Measurements from ENCODE around the gene HHIPL1.

HHIPL1 gene

GRCh38 chr14:99603471-99604277 is 41.3 kb upstream of the HHIPL1 start, which contains the start of gene CCDC85C:
TSS of gene CCDC85C (minus strand) at chr14:99604207. CDS start at chr14:99603959, 248 bp downstream.
- H3K4me3 ChIP-seq (ENCODE audit: low read length) = peak within 1 kb of the TSS; percentile 76
- peak within 1 kb of the TSS; percentile 37 for H3K9ac ChIP-seq (ENCODE audit: low read length)
- H3K27me3 ChIP-seq (ENCODE audit: control insufficient read depth, insufficient read depth, low read length) = no peaks in the 10 kb centered on the region
- H3K4me1 ChIP-seq (ENCODE audit: control insufficient read depth, insufficient read depth, low read length) = peaks cover 16% of the 10 kb centered on the region
- H3K27ac ChIP-seq (ENCODE audit: low read depth, low read length) = peak within 1 kb of the TSS; percentile 74
- no peaks in the 10 kb centered on the region for H3K36me3 ChIP-seq (ENCODE audit: control insufficient read depth, insufficient read depth, low read length)

GRCh38 chr14:99604278-99604765 is 40.6 kb upstream of the HHIPL1 start:
- Histone ChIP-seq H3K9ac (ENCODE audit: low read length) (peak overlapping the region; percentile 37), H3K27ac (ENCODE audit: low read depth, low read length) (peak overlapping the region; percentile 74), H3K4me3 (ENCODE audit: low read length) (peak overlapping the region; percentile 76), H3K4me1 (ENCODE audit: control insufficient read depth, insufficient read depth, low read length) (peaks cover 11% of the 10 kb centered on the region), H3K27me3 (ENCODE audit: control insufficient read depth, insufficient read depth, low read length) (no peaks in the 10 kb centered on the region), H3K36me3 (ENCODE audit: control insufficient read depth, insufficient read depth, low read length) (no peaks in the 10 kb centered on the region)

DNA sequence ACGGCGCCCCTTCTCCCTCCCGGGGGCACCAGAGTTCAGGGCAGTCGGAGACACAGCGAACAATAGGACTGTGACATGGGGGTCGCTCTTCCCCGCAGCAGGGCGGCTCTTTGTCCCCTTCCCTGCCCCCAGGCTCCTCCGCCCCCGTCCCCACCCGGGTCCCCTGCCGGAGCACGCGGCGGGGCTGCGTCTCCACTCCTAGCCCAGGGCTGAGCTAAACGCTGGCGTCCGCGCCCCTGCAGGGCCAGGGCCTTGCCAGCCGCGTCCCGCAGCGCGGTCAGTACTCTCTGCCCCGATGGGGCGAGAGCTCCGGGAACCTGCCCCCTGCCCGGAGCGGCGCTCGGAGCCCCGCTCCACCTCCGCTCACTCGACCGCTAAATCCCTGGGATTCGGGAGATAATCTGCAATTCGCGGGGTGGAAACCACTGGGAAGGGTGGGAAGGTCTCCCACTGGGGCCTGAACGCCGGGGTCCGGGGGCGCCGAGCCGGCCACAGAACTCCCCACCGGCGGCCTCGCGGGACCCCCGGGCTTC is 40.1 kb upstream of the HHIPL1 start:
- peak overlapping the region; percentile 74 for H3K27ac ChIP-seq (ENCODE audit: low read depth, low read length)
- peak overlapping the region; percentile 76 for H3K4me3 ChIP-seq (ENCODE audit: low read length)
- H3K36me3 ChIP-seq (ENCODE audit: control insufficient read depth, insufficient read depth, low read length) = no peaks in the 10 kb centered on the region
- H3K4me1 ChIP-seq (ENCODE audit: control insufficient read depth, insufficient read depth, low read length) = peaks cover 11% of the 10 kb centered on the region
- no peaks in the 10 kb centered on the region for H3K27me3 ChIP-seq (ENCODE audit: control insufficient read depth, insufficient read depth, low read length)
- peak overlapping the region; percentile 37 for H3K9ac ChIP-seq (ENCODE audit: low read length)

GRCh38 chr14:99605299-99605961 is 39.5 kb upstream of the HHIPL1 start:
- Histone ChIP-seq H3K27me3 (ENCODE audit: control insufficient read depth, insufficient read depth, low read length) (no peaks in the 10 kb centered on the region), H3K36me3 (ENCODE audit: control insufficient read depth, insufficient read depth, low read length) (no peaks in the 10 kb centered on the region), H3K27ac (ENCODE audit: low read depth, low read length) (no peak overlapping the region), H3K9ac (ENCODE audit: low read length) (peak overlapping the region; percentile 34), H3K4me1 (ENCODE audit: control insufficient read depth, insufficient read depth, low read length) (peaks cover 8% of the 10 kb centered on the region), H3K4me3 (ENCODE audit: low read length) (peak overlapping the region; percentile 76)

GRCh38 chr14:99606359-99606758 is 38.6 kb upstream of the HHIPL1 start:
- Histone ChIP-seq H3K4me3 (ENCODE audit: low read length) (no peak overlapping the region), H3K36me3 (ENCODE audit: control insufficient read depth, insufficient read depth, low read length) (no peaks in the 10 kb centered on the region), H3K27ac (ENCODE audit: low read depth, low read length) (no peak overlapping the region), H3K4me1 (ENCODE audit: control insufficient read depth, insufficient read depth, low read length) (peaks cover 3% of the 10 kb centered on the region), H3K27me3 (ENCODE audit: control insufficient read depth, insufficient read depth, low read length) (no peaks in the 10 kb centered on the region), H3K9ac (ENCODE audit: low read length) (no peak overlapping the region)

- H3K27ac ChIP-seq (ENCODE audit: low read depth, low read length) = no peak overlapping the region
- no peaks in the 10 kb centered on the region for H3K36me3 ChIP-seq (ENCODE audit: control insufficient read depth, insufficient read depth, low read length)
- H3K27me3 ChIP-seq (ENCODE audit: control insufficient read depth, insufficient read depth, low read length) = no peaks in the 10 kb centered on the region
- H3K4me3 ChIP-seq (ENCODE audit: low read length) = no peak overlapping the region
- no peaks in the 10 kb centered on the region for H3K4me1 ChIP-seq (ENCODE audit: control insufficient read depth, insufficient read depth, low read length)
- H3K9ac ChIP-seq (ENCODE audit: low read length) = no peak overlapping the region
Observed at GRCh38 chr14:99608591-99608990, 36.3 kb upstream of the HHIPL1 start.

- no peak overlapping the region for H3K9ac ChIP-seq (ENCODE audit: low read length)
- no peaks in the 10 kb centered on the region for H3K4me1 ChIP-seq (ENCODE audit: control insufficient read depth, insufficient read depth, low read length)
- no peaks in the 10 kb centered on the region for H3K36me3 ChIP-seq (ENCODE audit: control insufficient read depth, insufficient read depth, low read length)
- no peak overlapping the region for H3K27ac ChIP-seq (ENCODE audit: low read depth, low read length)
- H3K27me3 ChIP-seq (ENCODE audit: control insufficient read depth, insufficient read depth, low read length) = no peaks in the 10 kb centered on the region
- no peak overlapping the region for H3K4me3 ChIP-seq (ENCODE audit: low read length)
Observed at GRCh38 chr14:99609245-99610170, 35.4 kb upstream of the HHIPL1 start.

DNA sequence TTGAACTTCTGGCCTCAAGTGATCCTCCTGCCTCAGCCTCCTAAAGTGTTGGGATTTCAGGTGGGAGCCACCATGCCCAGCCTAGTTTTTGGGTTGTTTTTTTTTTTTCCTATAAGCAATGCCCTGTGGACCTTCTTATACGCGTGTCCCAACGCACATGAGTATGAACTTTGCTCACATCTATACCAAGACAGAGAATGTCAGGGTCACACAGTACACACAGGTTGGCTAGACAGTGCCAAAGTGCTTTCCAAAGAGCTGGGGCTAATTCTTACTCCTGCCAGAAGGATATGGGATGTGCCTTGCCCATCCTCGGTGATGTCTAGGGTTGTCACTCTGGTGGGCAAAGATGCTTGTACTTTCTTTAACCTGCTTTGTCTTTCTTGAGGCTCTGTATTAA is 33.3 kb upstream of the HHIPL1 start:
- no peak overlapping the region for H3K9ac ChIP-seq (ENCODE audit: low read length)
- H3K27ac ChIP-seq (ENCODE audit: low read depth, low read length) = no peak overlapping the region
- H3K36me3 ChIP-seq (ENCODE audit: control insufficient read depth, insufficient read depth, low read length) = no peaks in the 10 kb centered on the region
- no peaks in the 10 kb centered on the region for H3K27me3 ChIP-seq (ENCODE audit: control insufficient read depth, insufficient read depth, low read length)
- no peaks in the 10 kb centered on the region for H3K4me1 ChIP-seq (ENCODE audit: control insufficient read depth, insufficient read depth, low read length)
- no peak overlapping the region for H3K4me3 ChIP-seq (ENCODE audit: low read length)

- Histone ChIP-seq H3K27ac (ENCODE audit: low read depth, low read length) (no peak overlapping the region), H3K4me1 (ENCODE audit: control insufficient read depth, insufficient read depth, low read length) (no peaks in the 10 kb centered on the region), H3K4me3 (ENCODE audit: low read length) (no peak overlapping the region), H3K27me3 (ENCODE audit: control insufficient read depth, insufficient read depth, low read length) (no peaks in the 10 kb centered on the region), H3K36me3 (ENCODE audit: control insufficient read depth, insufficient read depth, low read length) (no peaks in the 10 kb centered on the region), H3K9ac (ENCODE audit: low read length) (no peak overlapping the region)
Observed at GRCh38 chr14:99612071-99612737, 32.7 kb upstream of the HHIPL1 start.

GRCh38 chr14:99612738-99613330 is 32.1 kb upstream of the HHIPL1 start:
- no peaks in the 10 kb centered on the region for H3K4me1 ChIP-seq (ENCODE audit: control insufficient read depth, insufficient read depth, low read length)
- H3K27ac ChIP-seq (ENCODE audit: low read depth, low read length) = no peak overlapping the region
- H3K27me3 ChIP-seq (ENCODE audit: control insufficient read depth, insufficient read depth, low read length) = no peaks in the 10 kb centered on the region
- H3K4me3 ChIP-seq (ENCODE audit: low read length) = no peak overlapping the region
- H3K36me3 ChIP-seq (ENCODE audit: control insufficient read depth, insufficient read depth, low read length) = no peaks in the 10 kb centered on the region
- no peak overlapping the region for H3K9ac ChIP-seq (ENCODE audit: low read length)

- Histone ChIP-seq H3K4me3 (ENCODE audit: low read length) (no peak overlapping the region), H3K27me3 (ENCODE audit: control insufficient read depth, insufficient read depth, low read length) (no peaks in the 10 kb centered on the region), H3K27ac (ENCODE audit: low read depth, low read length) (no peak overlapping the region), H3K4me1 (ENCODE audit: control insufficient read depth, insufficient read depth, low read length) (no peaks in the 10 kb centered on the region), H3K36me3 (ENCODE audit: control insufficient read depth, insufficient read depth, low read length) (no peaks in the 10 kb centered on the region), H3K9ac (ENCODE audit: low read length) (no peak overlapping the region)
Observed at GRCh38 chr14:99615497-99616157, 29.3 kb upstream of the HHIPL1 start.
